Testis (tissue), 3 donors: ENCODE results near the gene TREX2. TPM values are rescaled to one million over a fixed set of nuclear protein-coding genes. Genes with fewer than 3 reads are reported as not detected.
A peak's percentile ranks its signal among the peaks of the same experiment; 100 is the strongest.

Experiments used
- DNase-seq: peaks from one replicate; pipeline ENCODE4 v3.0.0-alpha.2; 2019
- H3K27ac ChIP-seq, 2 donors: fragments of 200-600 bp; sonication (generic); one replicate each; pipeline ENCODE4 v1.5.1; 2019
- H3K27me3 ChIP-seq: fragments of 200-600 bp; sonication (generic); one replicate; pipeline ENCODE4 v1.5.1; 2019
- H3K36me3 ChIP-seq: fragments of 200-600 bp; sonication (generic); one replicate; pipeline ENCODE4 v1.5.1; 2017; ENCODE audit warnings: low read depth; ENCODE audit errors: missing control alignments
- H3K4me1 ChIP-seq: fragments of 200-600 bp; sonication (generic); one replicate; pipeline ENCODE4 v1.5.1; 2019
- H3K4me3 ChIP-seq, 2 donors: fragments of 200-600 bp; sonication (generic); one replicate each; pipeline ENCODE4 v1.5.1; 2017 to 2019
- H3K9me3 ChIP-seq: fragments of 200-600 bp; sonication (generic); one replicate; pipeline ENCODE4 v1.5.1; 2017
- POLR2A ChIP-seq: fragments of 450-650 bp; IDR thresholded peaks from one replicate; pipeline ENCODE4 v1.6.1; 2017; ENCODE audit warnings: antibody characterized with exemption, mild to moderate bottlenecking, moderate library complexity
- WGBS, 2 donors: methylation state at CpG; one replicate each; pipeline ENCODE4 v1.1.5; 2018; 5-methylcytosine and 5-hydroxymethylcytosine counted together
- intact Hi-C: fragments of 100-400 bp; cut with DNase I; formaldehyde crosslinking; loops from one replicate; pipeline ENCODE4 v1.15.1; 2023; ENCODE audit warnings: low total_unique reads
- polyA plus RNA-seq: library from polyadenylated mRNA; stranded (reverse); fragments of 350-450 nt; fragmentation: Illumina TruSeq; extraction: RNeasy Lipid Tissue Mini Kit (QIAGEN cat#74804); gene quantifications from one replicate; pipeline ENCODE4 v1.2.3, GENCODE V29; 2014; ENCODE audit warnings: low read depth, low replicate concordance; ENCODE audit not compliant: insufficient read depth
- total RNA-seq, 2 donors: library from RNA; depleted of rRNA; stranded (reverse); fragments of >200 nt; gene quantifications; one replicate each; pipeline ENCODE4 v1.2.3, GENCODE V29; 2016
- TF ChIP-seq, protein P1 (sequence below), 3 experiments: fragments of 450-650 bp in 2 of 3; fragments of 200-600 bp in 1 of 3; sonication (generic) in 1 of 3; IDR thresholded peaks; one replicate each; pipeline ENCODE4 v1.5.1; 2016 to 2019; ENCODE audit warnings: antibody characterized with exemption in 3 of 3, mild to moderate bottlenecking in 2 of 3, moderate library complexity in 1 of 3

Gene TREX2
- total and polyA plus RNA-seq, 3 donors from 2014 or later = 0.51 to 7.5 (median 4.0) TPM

DNA sequence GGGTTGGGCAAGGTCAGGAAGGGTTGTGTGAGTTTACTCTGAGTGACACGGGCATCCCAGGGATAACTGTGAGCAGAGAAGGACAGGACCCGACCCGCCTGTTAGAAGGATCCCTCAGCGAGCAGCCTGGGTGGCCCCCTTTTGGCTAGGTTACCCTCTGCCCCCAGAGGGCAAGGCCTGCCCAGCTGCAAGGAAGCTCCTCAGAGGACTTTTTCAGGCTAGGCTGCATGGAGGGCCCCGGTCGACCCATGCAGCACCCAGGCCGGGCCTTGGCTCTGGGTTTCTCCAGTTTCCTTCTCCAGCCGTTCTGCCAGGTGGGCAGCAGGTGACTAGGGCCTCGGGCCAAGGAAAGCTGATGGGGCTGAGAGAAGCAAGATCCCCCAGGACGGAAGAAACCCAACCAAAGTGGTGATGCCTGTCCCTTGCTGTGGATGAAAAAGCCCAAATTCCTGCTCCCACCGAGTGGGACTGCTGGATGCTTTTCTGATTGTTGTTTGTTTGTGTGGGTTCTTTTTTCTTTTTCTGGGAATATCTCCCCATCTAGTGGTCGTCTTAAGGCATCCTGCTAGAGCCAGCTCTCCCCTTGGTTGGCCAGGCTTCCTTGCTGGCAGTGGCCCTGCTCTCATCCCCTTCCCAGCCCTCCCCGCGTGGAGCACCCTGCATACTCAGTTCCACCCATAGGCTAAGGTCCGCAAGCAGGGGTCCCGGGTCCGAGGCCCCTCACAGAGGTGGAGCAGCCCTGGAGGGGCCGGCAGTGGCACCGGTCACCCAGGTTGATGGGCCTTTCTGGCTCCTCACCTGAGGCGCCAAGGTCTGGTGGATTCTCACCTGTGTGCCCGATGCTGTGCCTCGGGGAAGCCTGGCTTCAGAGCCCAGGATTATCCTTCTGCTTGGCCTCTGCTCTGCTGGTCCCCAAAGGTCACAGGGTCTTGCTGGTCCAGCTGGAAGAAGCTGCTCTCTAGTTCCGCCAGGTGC lies 32.8 kb downstream of the TREX2 start:
- DNase-seq = no peak
- intact Hi-C loops = no loop called here
- Histone ChIP-seq H3K4me1 (no peaks in the 10 kb centered on the region), H3K4me3 (no peak overlapping the region), H3K27ac (no peak overlapping the region), H3K27me3 (no peaks in the 10 kb centered on the region), H3K36me3 (no peaks in the 10 kb centered on the region), H3K9me3 (no peaks in the 10 kb centered on the region)
- TF ChIP-seq, protein P1, sequence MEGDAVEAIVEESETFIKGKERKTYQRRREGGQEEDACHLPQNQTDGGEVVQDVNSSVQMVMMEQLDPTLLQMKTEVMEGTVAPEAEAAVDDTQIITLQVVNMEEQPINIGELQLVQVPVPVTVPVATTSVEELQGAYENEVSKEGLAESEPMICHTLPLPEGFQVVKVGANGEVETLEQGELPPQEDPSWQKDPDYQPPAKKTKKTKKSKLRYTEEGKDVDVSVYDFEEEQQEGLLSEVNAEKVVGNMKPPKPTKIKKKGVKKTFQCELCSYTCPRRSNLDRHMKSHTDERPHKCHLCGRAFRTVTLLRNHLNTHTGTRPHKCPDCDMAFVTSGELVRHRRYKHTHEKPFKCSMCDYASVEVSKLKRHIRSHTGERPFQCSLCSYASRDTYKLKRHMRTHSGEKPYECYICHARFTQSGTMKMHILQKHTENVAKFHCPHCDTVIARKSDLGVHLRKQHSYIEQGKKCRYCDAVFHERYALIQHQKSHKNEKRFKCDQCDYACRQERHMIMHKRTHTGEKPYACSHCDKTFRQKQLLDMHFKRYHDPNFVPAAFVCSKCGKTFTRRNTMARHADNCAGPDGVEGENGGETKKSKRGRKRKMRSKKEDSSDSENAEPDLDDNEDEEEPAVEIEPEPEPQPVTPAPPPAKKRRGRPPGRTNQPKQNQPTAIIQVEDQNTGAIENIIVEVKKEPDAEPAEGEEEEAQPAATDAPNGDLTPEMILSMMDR (IDR thresholded peaks at IDR 0.05) = no peak
- no peak for TF ChIP-seq POLR2A
- 39 to 62% methylated on average over 3 to 21 of the region's 23 CpGs for WGBS, 2 donors

DNA sequence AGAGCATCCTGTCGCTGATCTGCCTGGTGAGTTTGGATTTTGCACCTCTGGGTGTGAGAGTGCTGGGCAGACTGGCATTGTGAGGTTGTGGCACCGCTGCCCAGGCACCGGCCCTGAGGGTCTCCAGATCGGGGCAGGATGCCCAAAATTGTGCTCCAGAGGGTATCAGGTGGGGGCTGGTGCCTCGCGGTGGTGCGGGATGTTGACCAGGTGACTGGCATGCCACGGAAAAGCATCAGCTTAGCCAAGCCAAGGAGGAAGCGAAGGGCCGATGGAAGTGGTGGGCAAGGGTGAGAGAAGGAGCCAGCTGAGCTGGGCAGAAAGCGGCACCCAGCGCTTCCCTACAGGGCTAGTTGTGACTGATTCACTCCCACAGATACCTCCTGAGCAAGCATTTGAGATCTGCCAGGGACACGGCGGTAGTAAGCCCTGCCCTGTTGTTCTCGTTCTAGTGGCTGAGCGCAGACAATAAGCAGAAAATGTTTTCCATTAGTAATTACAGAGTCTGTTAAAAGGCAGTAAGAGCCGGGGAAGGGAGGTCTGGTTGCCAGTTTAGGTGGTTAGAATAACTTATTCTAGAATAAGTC lies 33.8 kb downstream of the TREX2 start:
- Histone ChIP-seq H3K9me3 (no peaks in the 10 kb centered on the region), H3K27ac (no peak overlapping the region), H3K27me3 (no peaks in the 10 kb centered on the region), H3K36me3 (no peaks in the 10 kb centered on the region), H3K4me1 (no peaks in the 10 kb centered on the region), H3K4me3 (peak overlapping the region; percentile 50 to 61)
- intact Hi-C loops = no loop called here
- no peak for DNase-seq
- TF ChIP-seq, protein P1 (IDR thresholded peaks at IDR 0.05) = no peak
- TF ChIP-seq POLR2A = no peak
- 10 to 23% methylated on average over 7 to 16 of the region's 17 CpGs for WGBS, 2 donors

DNA sequence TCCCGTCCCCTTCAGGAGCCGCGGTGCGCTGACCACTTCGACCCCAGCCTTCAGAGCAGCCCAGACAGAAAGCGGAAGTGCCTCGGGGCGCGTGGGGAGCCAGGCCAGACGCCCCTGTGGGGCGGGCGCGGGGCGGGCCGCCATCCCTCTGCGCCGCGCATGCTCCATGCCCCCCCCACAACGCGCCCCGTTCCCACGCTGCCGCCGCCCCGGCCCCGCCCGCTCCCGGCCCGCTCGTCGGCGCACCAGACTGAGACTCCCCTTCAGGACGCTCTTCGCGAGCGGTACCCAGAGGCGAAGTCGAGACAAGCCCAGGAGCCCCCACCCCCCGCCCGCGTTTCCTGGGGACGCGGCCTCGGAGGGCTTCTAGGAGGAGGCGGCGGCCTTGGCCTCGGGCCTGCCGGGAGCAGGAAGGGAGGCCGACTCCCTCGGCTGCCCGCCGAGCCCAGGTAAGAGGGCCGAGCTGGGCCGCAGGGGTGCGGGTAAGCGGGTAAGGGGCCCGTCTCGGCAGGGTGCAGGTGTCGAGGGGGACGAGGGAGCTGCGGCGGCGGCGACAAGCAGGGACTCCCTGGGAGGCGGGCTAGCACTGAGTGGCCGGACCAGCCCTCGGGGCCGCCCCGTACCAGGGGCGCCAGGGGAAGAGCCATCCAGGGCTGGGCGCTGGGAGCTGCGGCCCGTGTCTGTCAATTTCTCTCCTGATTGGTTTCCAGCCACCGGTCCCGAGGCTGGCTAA lies 34.4 kb downstream of the TREX2 start, which contains the start of gene ZFP92:
Gene ZFP92, plus strand, starts transcription at position 218 of the 733 bp plus-strand sequence. CDS start 6,851 bp downstream, outside the sequence.
- no peaks in the 10 kb centered on the region for H3K27me3 ChIP-seq
- H3K9me3 ChIP-seq = no peaks in the 10 kb centered on the region
- H3K36me3 ChIP-seq = no peaks in the 10 kb centered on the region
- H3K4me1 ChIP-seq = no peaks in the 10 kb centered on the region
- WGBS, 2 donors = 5% methylated on average over 12 of the region's 75 CpGs; no CpG with 5 or more reads in 1 of the 2 donors
- no peak for DNase-seq
- TF ChIP-seq, protein P1 (IDR thresholded peaks at IDR 0.05) = no peak
- no peak for TF ChIP-seq POLR2A
- intact Hi-C loops = no loop called here
- no peak within 1 kb of the TSS for H3K27ac ChIP-seq
- peak within 1 kb of the TSS; percentile 50 to 61 for H3K4me3 ChIP-seq

DNA sequence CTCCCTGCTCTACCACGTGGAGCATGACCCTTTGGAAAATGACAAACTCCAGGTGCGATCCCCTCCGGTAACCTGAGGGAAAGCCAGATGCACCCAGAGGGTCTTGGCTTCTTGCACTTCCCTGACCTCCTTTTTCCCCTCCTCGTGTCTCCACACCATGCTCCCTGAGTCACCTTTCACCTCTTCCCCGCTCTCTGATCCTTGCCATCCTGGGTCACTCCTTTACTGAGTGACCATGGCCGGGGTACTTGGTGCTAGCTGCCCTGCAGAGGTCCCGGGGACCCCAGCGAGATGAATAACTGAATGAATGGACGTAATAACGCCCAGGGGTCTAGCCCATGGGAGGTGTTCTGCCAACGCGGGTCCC lies 35.0 kb downstream of the TREX2 start:
- intact Hi-C loops = no loop called here
- 32% methylated on average over 4 to 12 of the region's 12 CpGs for WGBS, 2 donors
- H3K9me3 ChIP-seq = no peaks in the 10 kb centered on the region
- no peak overlapping the region for H3K27ac ChIP-seq
- TF ChIP-seq, protein P1 (IDR thresholded peaks at IDR 0.05) = no peak
- no peak for TF ChIP-seq POLR2A
- no peaks in the 10 kb centered on the region for H3K36me3 ChIP-seq
- peak overlapping the region; percentile 50 to 61 for H3K4me3 ChIP-seq
- H3K27me3 ChIP-seq = no peaks in the 10 kb centered on the region
- H3K4me1 ChIP-seq = no peaks in the 10 kb centered on the region
- DNase-seq = no peak
